NCI-H1105 treated with DMSO at 0.1 percent for 48 hours (cell line): Measurements from ENCODE around the gene TRMT112.
A peak's percentile ranks its signal among the peaks of the same experiment; 100 is the strongest.
"Not testable (repeated sequence)": the region's sequence is repeated elsewhere in the genome, so short reads cannot be mapped to it uniquely, and the experiment has no call there.

Source experiments
- DNase-seq: peaks from one replicate; lab custom pipeline; 2025; lab: John Stamatoyannopoulos, UW

TRMT112 gene

GRCh38 chr11:64312947-64313346 lies 4.4 kb downstream of the TRMT112 start:
- no peak for DNase-seq

- DNase-seq = not testable (repeated sequence)
Measured at GRCh38 chr11:64307795-64308194, 9.6 kb downstream of the TRMT112 start.

- no peak for DNase-seq
Measured at GRCh38 chr11:64306876-64307622, 10.3 kb downstream of the TRMT112 start.

- DNase-seq = no peak
Measured at GRCh38 chr11:64306563-64306875, 10.8 kb downstream of the TRMT112 start.

GRCh38 chr11:64305691-64306562 lies 11.4 kb downstream of the TRMT112 start:
- peak; percentile 59 for DNase-seq

- DNase-seq = peak; percentile 99
Measured at GRCh38 chr11:64305075-64305690, 12.2 kb downstream of the TRMT112 start, which contains the start of gene ESRRA. TSS of gene ESRRA (plus strand) at chr11:64305524. CDS start at chr11:64307180, 1,656 bp downstream.

GRCh38 chr11:64304316-64305072 lies 12.9 kb downstream of the TRMT112 start:
- DNase-seq = peak; percentile 89

GRCh38 chr11:64304032-64304315 lies 13.4 kb downstream of the TRMT112 start:
- DNase-seq = no peak

- DNase-seq = no peak
Measured at GRCh38 chr11:64303109-64304031, 14.0 kb downstream of the TRMT112 start.

- no peak for DNase-seq
Measured at GRCh38 chr11:64299847-64300648, 17.3 kb downstream of the TRMT112 start, which contains the start of gene CATSPERZ. TSS of gene CATSPERZ (plus strand) at chr11:64300358. CDS start at chr11:64300411, 53 bp downstream.

- no peak for DNase-seq
Measured at GRCh38 chr11:64298966-64299846, 18.2 kb downstream of the TRMT112 start.

- no peak for DNase-seq
Measured at GRCh38 chr11:64297699-64298358, 19.5 kb downstream of the TRMT112 start.

- no peak for DNase-seq
Measured at GRCh38 chr11:64296830-64297698, 20.3 kb downstream of the TRMT112 start.

- DNase-seq = no peak
Measured at GRCh38 chr11:64296236-64296635, 21.1 kb downstream of the TRMT112 start.

GRCh38 chr11:64295760-64296159 lies 21.6 kb downstream of the TRMT112 start:
- DNase-seq = no peak

- no peak for DNase-seq
Measured at GRCh38 chr11:64294774-64295173, 22.6 kb downstream of the TRMT112 start.

GRCh38 chr11:64292460-64293254 lies 24.7 kb downstream of the TRMT112 start:
- DNase-seq = no peak
